HepG2 (cell line): ENCODE results near the gene BPIFB6. TPM values are rescaled to one million over a fixed set of nuclear protein-coding genes. Genes with fewer than 3 reads are reported as not detected.

Source experiments
- ATAC-seq: fragments of 200-7000 bp; cut with Tn5 transposase; 3 replicates; pipeline ENCODE4 v1.9.1; 2020; ENCODE audit warnings: mild to moderate bottlenecking, moderate library complexity
- BruUV-seq: library from RNA; stranded (reverse); fragments of 400-500 nt; replicated peaks from 2 replicates; lab custom pipeline; 2021; lab: Mats Ljungman, UMichigan
- CTCF ChIA-PET: fragments of 300-600 bp; formaldehyde crosslinking; extraction: SDS; loops from one replicate; lab custom pipeline; 2021; ENCODE audit warnings: low total read pairs, inconsistent platforms, low intra/inter-chr PET ratio; lab: Yijun Ruan, JAX
- POLR2A ChIA-PET: fragments of 350-600 bp; sonication (Branson Sonifier 250); formaldehyde crosslinking; loops from one replicate; lab custom pipeline; 2020; ENCODE audit warnings: antibody characterized with exemption, inconsistent platforms; lab: Yijun Ruan, JAX
- DNase-seq: peaks from one replicate; pipeline ENCODE4 v3.0.0-alpha.2; 2015; ENCODE audit warnings: low spot score
- FAIRE-seq: peaks from 3 replicates; lab custom pipeline; 2011; peaks lifted over from hg19 to GRCh38; lab: Jason Lieb, UNC
- H2AFZ ChIP-seq: one replicate; pipeline ENCODE4 v1.6.1; 2011; ENCODE audit warnings: low read length, inconsistent platforms
- H3K27ac ChIP-seq: fragments of 300-600 bp; 3 replicates; pipeline ENCODE4 v1.8.0; 2011; ENCODE audit warnings: mixed run types, mild to moderate bottlenecking, mixed read lengths, low read length, inconsistent platforms; ENCODE audit not compliant: insufficient read depth; ENCODE audit errors: extremely low read length
- H3K27me3 ChIP-seq, 2 experiments: fragments of 200-600 bp in 1 of 2; 2 replicates in 1 of 2; 3 replicates in 1 of 2; pipeline versions ENCODE4 v1.6.0 to v1.8.0; 2011; ENCODE audit warnings: low read length in 2 of 2, mild to moderate bottlenecking in 2 of 2, moderate library complexity in 2 of 2, inconsistent platforms in 1 of 2; ENCODE audit not compliant: insufficient read depth in 2 of 2, control insufficient read depth in 1 of 2
- H3K36me3 ChIP-seq, 2 experiments: fragments of 200-600 bp in 1 of 2; replicated peaks in 1 of 2; 2 replicates in 1 of 2; 3 replicates in 1 of 2; pipeline versions ENCODE4 v1.5.1 to v1.8.0; 2011; ENCODE audit warnings: low read length in 2 of 2, inconsistent platforms in 1 of 2; ENCODE audit not compliant: insufficient read depth in 2 of 2, control insufficient read depth in 1 of 2
- H3K4me1 ChIP-seq: 2 replicates; pipeline ENCODE4 v1.5.1; 2012; ENCODE audit warnings: low read length, inconsistent platforms; ENCODE audit not compliant: insufficient read depth
- H3K4me2 ChIP-seq: 2 replicates; pipeline ENCODE4 v1.6.0; 2011; ENCODE audit warnings: low read depth, low read length, inconsistent platforms
- H3K4me3 ChIP-seq, 3 experiments: fragments of 200-600 bp in 1 of 3; sonication (generic), shearing (Covaris generic) in 1 of 3; replicated peaks in 1 of 3; 2 replicates each; pipeline ENCODE4 v1.5.1; 2011 to 2016; ENCODE audit warnings: low read length in 3 of 3, inconsistent platforms in 2 of 3, low read depth in 2 of 3, mild to moderate bottlenecking in 2 of 3, control low read depth in 1 of 3, mixed read lengths in 1 of 3; ENCODE audit not compliant: insufficient read depth in 1 of 3
- H3K79me2 ChIP-seq: one replicate; pipeline ENCODE4 v1.6.1; 2011; ENCODE audit warnings: low read length, inconsistent platforms; ENCODE audit not compliant: insufficient read depth
- H3K9ac ChIP-seq: 2 replicates; pipeline ENCODE4 v1.6.0; 2011; ENCODE audit warnings: mild to moderate bottlenecking, low read depth, low read length, inconsistent platforms; ENCODE audit not compliant: insufficient read depth
- H3K9me3 ChIP-seq: 2 replicates; pipeline ENCODE4 v1.5.1; 2012; ENCODE audit warnings: mild to moderate bottlenecking, low read length
- H4K20me1 ChIP-seq: 2 replicates; pipeline ENCODE4 v1.6.0; 2011; ENCODE audit warnings: inconsistent platforms, mild to moderate bottlenecking, low read length, moderate library complexity; ENCODE audit not compliant: insufficient read depth
- MLXIP ChIP-seq: sonication (generic); formaldehyde crosslinking; IDR thresholded peaks from 2 replicates; pipeline ENCODE4 v1.9.0; 2021; ENCODE audit warnings: missing genetic modification reagents, borderline replicate concordance
- ZNF574 ChIP-seq: sonication (generic); formaldehyde crosslinking; IDR thresholded peaks from 2 replicates; pipeline ENCODE4 v1.4.0; 2020; ENCODE audit warnings: missing genetic modification reagents
- ZNF629 ChIP-seq: sonication (generic); formaldehyde crosslinking; conservative IDR thresholded peaks from 2 replicates; pipeline ENCODE4 v1.5.0; 2020; ENCODE audit warnings: missing genetic modification reagents
- WGBS: methylation state at CpG from one replicate; pipeline ENCODE4 v1.1.6; 2017; ENCODE audit warnings: low lambda C conversion rate; 5-methylcytosine and 5-hydroxymethylcytosine counted together
- in situ Hi-C: cut with HindIII; loops from 2 replicates; pipeline ENCODE4 v1.10.0; 2017; ENCODE audit warnings: low pct_unique_long_range_greater_than_20kb; ENCODE audit not compliant: extremely low pct_ligation_motif_present
- intact Hi-C: fragments of 100-400 bp; cut with micrococcal nuclease; formaldehyde crosslinking; loops from one replicate; pipeline ENCODE4 v1.10.0; 2022; ENCODE audit not compliant: unreplicated experiment
- polyA plus RNA-seq, 8 experiments: library from polyadenylated mRNA; depleted of rRNA in 3 of 8; stranded (reverse) in 7 of 8; unstranded in 1 of 8; fragments of >200 nt; fragmentation: Illumina TruSeq in 4 of 8; extraction: Trizol in 4 of 8; gene quantifications; 2 replicates each; pipeline versions ENCODE4 v1.2.1 to v1.2.3, GENCODE V29; 2011 to 2016; ENCODE audit warnings: low read depth in 4 of 8, missing spikeins in 1 of 8, mixed read lengths in 1 of 8; ENCODE audit not compliant: insufficient read depth in 1 of 8
- total RNA-seq, 5 experiments: library from RNA; depleted of rRNA; stranded (reverse); fragments of >200 nt; fragmentation: Illumina TruSeq; extraction: Trizol; gene quantifications; 2 replicates each; pipeline ENCODE4 v1.2.3, GENCODE V29; 2016; ENCODE audit warnings: low read depth in 1 of 5

Gene BPIFB6
- total and polyA plus RNA-seq, 2 of the 13 experiments (the other 11 are each of a cell fraction or from before 2014, with no cell fraction given): 0.13 to 1.7 TPM

DNA sequence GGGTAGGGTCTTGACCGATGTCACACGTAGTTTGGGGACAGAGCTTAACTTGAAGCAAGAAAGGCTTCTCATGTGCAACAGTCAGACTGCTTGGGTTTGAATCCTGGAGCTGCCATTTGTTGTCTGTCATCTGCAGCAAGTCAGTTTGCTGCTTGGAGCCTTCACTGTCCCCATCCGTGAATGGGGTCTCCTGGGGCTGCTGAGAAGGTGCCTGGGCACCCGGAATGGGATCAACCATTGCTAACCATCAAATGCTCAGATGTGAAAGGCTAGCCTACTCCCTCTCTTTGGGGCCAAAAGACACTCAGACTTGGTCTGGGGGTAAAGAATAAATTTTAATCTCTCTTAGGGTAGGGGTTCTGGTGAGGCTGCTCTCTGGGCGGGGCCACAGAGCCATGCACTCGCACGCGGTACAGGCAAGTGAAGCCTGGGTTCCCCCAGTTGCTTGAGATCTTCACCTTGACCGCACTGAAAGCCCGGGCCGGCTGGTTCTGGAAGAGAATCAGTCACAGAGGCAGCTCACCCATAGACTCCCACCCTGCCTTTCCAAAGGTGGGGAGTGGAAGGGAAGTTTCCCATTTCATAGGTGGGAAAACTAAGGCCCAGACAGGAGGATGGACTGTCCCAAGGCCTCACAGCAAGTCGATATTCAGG is 47.9 kb upstream of the BPIFB6 start:
- 0 out of 2 replicates have a peak, but pooled peaks have one; percentile 29 for TF ChIP-seq ZNF574 (CRISPR knock-in tag)
- no peak for TF ChIP-seq MLXIP (CRISPR knock-in tag)
- TF ChIP-seq ZNF629 (CRISPR knock-in tag): peak; percentile 76
- no peak for DNase-seq
- no peak for FAIRE-seq
- 47% methylated on average over 12 of the region's 12 CpGs for WGBS
- Histone ChIP-seq H3K4me3 (no peak overlapping the region), H2AFZ (no peak overlapping the region), H3K4me2 (no peak overlapping the region), H3K36me3 (no peaks in the 10 kb centered on the region), H3K4me1 (peaks cover 27% of the 10 kb centered on the region), H3K27ac (no peak overlapping the region), H4K20me1 (no peaks in the 10 kb centered on the region), H3K79me2 (no peaks in the 10 kb centered on the region), H3K27me3 (peaks cover 6 to 61% of the 10 kb centered on the region in 2 experiments), H3K9ac (no peak overlapping the region), H3K9me3 (no peaks in the 10 kb centered on the region)
- intact Hi-C loops (no loop called here), in situ Hi-C loops (no loop called here)
- no TSS peak for BruUV-seq
- CTCF ChIA-PET: no interaction called here
- ATAC-seq: no peak
- POLR2A ChIA-PET: no interaction called here
